Mucosa of descending colon (tissue), 3 donors: ENCODE results near the gene RPS6KC1. TPM values are rescaled to one million over a fixed set of nuclear protein-coding genes. Genes with fewer than 3 reads are reported as not detected.

Experiments
- ATAC-seq: fragments of 200-7000 bp; cut with Tn5 transposase; one replicate; pipeline ENCODE4 v1.9.1; 2020; ENCODE audit warnings: mild to moderate bottlenecking, moderate library complexity
- DNase-seq, 3 donors: peaks; one replicate each; pipeline ENCODE4 v3.0.0-alpha.2; 2020
- H3K36me3 ChIP-seq: fragments of 200-600 bp; one replicate; pipeline ENCODE4 v1.8.0; 2021; ENCODE audit warnings: low read depth, mild to moderate bottlenecking
- H3K4me1 ChIP-seq: fragments of 200-600 bp; one replicate; pipeline ENCODE4 v1.8.0; 2021; ENCODE audit warnings: low read depth, mild to moderate bottlenecking
- H3K4me3 ChIP-seq: fragments of 200-600 bp; one replicate; pipeline ENCODE4 v1.8.0; 2021; ENCODE audit warnings: mild to moderate bottlenecking
- H3K9me3 ChIP-seq: fragments of 200-600 bp; one replicate; pipeline ENCODE4 v1.8.0; 2021; ENCODE audit warnings: mild to moderate bottlenecking
- intact Hi-C, 2 donors: fragments of 100-400 bp; cut with DNase I in 1 of 2; cut with micrococcal nuclease in 1 of 2; formaldehyde crosslinking; loops; one replicate each; pipeline versions ENCODE4 v1.11.0 to v1.11.1; 2022; cut with DNase I, micrococcal nuclease
- total RNA-seq, 3 donors: library from RNA; stranded (reverse); fragmentation: NEBNext Ultra II Directional in 2 of 3; extraction: Animal tissue kit (Norgen Biotek cat#: 25700) in 2 of 3; gene quantifications; one replicate each; pipeline versions ENCODE4 v1.2.1 to v1.2.4, GENCODE V29; 2021 to 2023
- TF ChIP-seq, protein P1 (sequence below): fragments of 200-600 bp; IDR thresholded peaks from one replicate; pipeline ENCODE4 v1.8.0; 2022; ENCODE audit warnings: antibody characterized with exemption, mild to moderate bottlenecking
- donor health status: DM: no; HTN: no; CAD: no; lungs with moderate emphysema.
- donor health status: DM: no; HTN: no; CAD: no.
- donor health status: DM: no; HTN: yes; CAD: no.

The RPS6KC1 gene
- total RNA-seq, 3 donors from 2014 or later, result 9.0 to 23.4 (median 9.2) TPM

DNA sequence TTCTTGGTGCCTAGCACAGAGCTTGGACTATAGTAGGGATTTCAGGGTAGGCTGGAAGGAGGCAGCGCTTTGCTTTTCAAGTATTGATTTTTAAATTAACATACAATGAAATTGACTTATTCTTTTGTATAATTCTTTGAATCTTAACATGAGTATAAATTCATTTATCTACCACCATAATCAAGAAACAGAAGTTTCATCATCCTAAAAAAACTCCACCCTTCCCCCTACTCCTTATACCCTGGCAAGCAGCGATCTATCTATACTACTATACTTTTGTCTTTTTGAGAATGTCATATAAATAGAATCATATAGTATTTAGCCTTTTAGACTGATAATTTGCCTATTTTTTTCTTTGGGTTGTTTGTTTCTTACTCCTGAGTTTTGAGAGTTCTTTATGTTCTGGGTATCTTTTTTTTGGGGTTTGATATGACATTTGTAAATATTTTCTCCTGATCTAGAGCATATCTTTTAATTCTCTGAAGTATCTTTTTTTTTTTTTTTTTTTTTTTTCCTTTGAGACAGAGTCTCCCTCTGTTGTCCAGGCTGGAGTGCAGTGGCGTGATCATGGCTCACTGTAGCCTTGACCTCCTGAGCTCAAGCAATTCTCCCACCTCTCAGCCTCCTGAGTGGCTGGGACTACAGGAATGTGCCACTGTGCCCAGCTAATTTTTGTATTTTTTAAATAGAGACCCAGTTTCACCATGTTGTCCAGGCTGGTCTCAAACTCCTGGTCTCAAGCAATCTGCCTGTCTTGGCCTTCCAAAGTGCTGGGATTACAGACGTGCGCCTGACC lies 6.4 kb downstream of the RPS6KC1 start:
- intact Hi-C loops, result no loop called here
- ATAC-seq, result no peak

DNA sequence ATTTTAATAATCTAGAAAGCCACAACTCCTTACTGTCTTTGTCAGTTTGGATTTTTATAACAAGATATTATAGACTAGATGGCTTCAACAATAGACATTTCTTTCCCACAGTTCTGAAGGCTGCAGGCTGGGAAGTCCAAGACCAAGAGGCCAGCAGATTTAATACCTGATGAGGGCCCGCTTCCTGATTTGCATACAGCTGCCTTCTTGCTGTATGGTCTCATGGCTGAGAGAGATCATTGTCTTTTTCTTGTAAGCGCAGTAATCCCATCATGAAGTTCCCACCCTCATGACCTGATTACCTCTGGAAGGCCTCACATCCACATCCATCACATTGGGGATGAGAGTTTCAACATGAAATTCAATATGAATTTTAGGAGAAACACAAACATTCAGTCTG lies 9.8 kb downstream of the RPS6KC1 start:
- intact Hi-C loops, result no loop called here
- Histone ChIP-seq H3K4me3 (no peak overlapping the region), H3K4me1 (no peaks in the 10 kb centered on the region), H3K9me3 (no peaks in the 10 kb centered on the region), H3K36me3 (no peaks in the 10 kb centered on the region)
- ATAC-seq (no peak), DNase-seq (no peak)
- TF ChIP-seq, protein P1, sequence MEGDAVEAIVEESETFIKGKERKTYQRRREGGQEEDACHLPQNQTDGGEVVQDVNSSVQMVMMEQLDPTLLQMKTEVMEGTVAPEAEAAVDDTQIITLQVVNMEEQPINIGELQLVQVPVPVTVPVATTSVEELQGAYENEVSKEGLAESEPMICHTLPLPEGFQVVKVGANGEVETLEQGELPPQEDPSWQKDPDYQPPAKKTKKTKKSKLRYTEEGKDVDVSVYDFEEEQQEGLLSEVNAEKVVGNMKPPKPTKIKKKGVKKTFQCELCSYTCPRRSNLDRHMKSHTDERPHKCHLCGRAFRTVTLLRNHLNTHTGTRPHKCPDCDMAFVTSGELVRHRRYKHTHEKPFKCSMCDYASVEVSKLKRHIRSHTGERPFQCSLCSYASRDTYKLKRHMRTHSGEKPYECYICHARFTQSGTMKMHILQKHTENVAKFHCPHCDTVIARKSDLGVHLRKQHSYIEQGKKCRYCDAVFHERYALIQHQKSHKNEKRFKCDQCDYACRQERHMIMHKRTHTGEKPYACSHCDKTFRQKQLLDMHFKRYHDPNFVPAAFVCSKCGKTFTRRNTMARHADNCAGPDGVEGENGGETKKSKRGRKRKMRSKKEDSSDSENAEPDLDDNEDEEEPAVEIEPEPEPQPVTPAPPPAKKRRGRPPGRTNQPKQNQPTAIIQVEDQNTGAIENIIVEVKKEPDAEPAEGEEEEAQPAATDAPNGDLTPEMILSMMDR, result no peak

More for the DNA sequence above, 6.4 kb downstream of the RPS6KC1 start:
- H3K4me3 ChIP-seq, result no peak overlapping the region
- TF ChIP-seq, protein P1, result no peak
- H3K36me3 ChIP-seq, result no peaks in the 10 kb centered on the region
- no peak for DNase-seq
- peaks cover 4% of the 10 kb centered on the region for H3K4me1 ChIP-seq
- no peaks in the 10 kb centered on the region for H3K9me3 ChIP-seq

DNA sequence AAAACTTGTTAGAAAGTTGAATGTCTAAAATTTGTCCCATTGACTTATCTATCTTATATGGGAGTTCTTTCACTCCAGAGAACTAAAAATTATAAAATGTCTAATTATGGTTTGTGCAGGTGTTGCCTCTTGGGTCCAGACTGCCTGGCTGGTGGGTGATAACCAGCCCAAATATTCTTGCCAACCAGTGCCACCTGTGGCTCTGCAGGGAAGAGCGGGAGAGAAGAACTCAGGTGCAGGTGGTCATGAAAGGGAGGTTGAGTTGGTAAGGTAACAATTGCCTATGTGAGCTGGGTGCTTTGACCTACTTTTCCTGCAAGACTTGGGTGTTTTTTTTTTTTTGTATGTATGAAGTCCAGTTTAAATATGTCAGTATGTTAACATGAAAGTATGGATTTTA lies 10.2 kb downstream of the RPS6KC1 start:
- intact Hi-C loops, result no loop called here
- ATAC-seq (no peak), DNase-seq (no peak)
- Histone ChIP-seq H3K36me3 (no peaks in the 10 kb centered on the region), H3K4me3 (no peak overlapping the region), H3K9me3 (no peaks in the 10 kb centered on the region), H3K4me1 (no peaks in the 10 kb centered on the region)
- TF ChIP-seq, protein P1, result no peak

DNA sequence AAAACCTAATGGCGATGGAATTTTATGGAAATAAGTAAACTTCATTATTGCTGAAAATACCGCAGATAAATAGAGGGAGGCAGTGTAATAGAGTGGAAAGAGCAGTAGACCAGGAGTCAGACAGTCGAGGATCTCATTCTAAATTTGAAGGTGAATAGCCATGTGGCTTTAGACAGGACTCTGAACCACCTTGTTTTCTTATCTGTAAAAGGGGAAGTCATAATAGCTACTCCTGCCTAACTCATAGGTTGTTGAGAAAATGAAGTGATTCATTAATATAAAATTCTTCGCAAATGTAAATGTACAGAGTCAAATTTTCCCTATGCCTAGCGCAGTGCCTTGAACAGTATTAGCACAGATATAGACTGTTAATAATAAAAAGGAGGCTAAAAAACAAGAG lies 14.8 kb downstream of the RPS6KC1 start:
- Histone ChIP-seq H3K36me3 (no peaks in the 10 kb centered on the region), H3K9me3 (no peaks in the 10 kb centered on the region), H3K4me1 (peaks cover 8% of the 10 kb centered on the region), H3K4me3 (no peak overlapping the region)
- no peak for ATAC-seq
- DNase-seq, result no peak
- TF ChIP-seq, protein P1, result no peak
- intact Hi-C loops, result no loop called here

DNA sequence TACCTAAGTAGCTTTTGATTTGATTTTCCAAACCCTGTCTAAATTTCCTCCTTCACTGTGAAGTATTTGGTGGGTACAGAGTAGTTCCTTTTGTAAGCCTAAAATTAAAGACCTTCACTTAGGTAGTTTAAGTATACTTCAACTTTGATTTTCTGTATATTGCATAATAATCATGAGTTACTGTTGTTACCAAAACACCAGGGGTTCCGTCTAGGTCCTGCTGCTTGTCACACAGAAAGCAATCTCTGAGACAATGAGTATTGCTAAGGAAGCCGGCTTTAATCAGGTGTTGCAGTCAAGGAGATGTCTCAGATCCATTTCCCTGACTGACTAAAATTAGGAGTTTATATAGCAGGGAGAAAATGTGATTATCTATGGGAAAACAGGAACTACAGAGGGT lies 15.3 kb downstream of the RPS6KC1 start:
- Histone ChIP-seq H3K4me1 (peaks cover 8% of the 10 kb centered on the region), H3K4me3 (no peak overlapping the region), H3K36me3 (no peaks in the 10 kb centered on the region), H3K9me3 (no peaks in the 10 kb centered on the region)
- intact Hi-C loops, result no loop called here
- no peak for ATAC-seq
- DNase-seq, result no peak
- TF ChIP-seq, protein P1, result no peak
